ENCODE data around the gene NARF.

The NARF gene

GRCh38 chr17:82434216-82434565 lies 24.4 kb upstream of the NARF start:
- no peak for DNase-seq

GRCh38 chr17:82435103-82435502 lies 23.4 kb upstream of the NARF start:
- DNase-seq, result no peak

- DNase-seq, result no peak
These were observed 22.6 kb upstream of the NARF start for GRCh38 chr17:82435601-82436583.

GRCh38 chr17:82436601-82437324 lies 21.8 kb upstream of the NARF start:
- DNase-seq, result no peak

GRCh38 chr17:82437325-82437668 lies 21.2 kb upstream of the NARF start:
- DNase-seq, result no peak

GRCh38 chr17:82438401-82439193 lies 19.9 kb upstream of the NARF start:
- no peak for DNase-seq

GRCh38 chr17:82439194-82439828 lies 19.2 kb upstream of the NARF start:
- no peak for DNase-seq

GRCh38 chr17:82439829-82440365 lies 18.6 kb upstream of the NARF start:
- DNase-seq, result no peak

GRCh38 chr17:82440469-82440981 lies 18.0 kb upstream of the NARF start:
- DNase-seq, result no peak

- DNase-seq, result no peak
These were observed 17.4 kb upstream of the NARF start for GRCh38 chr17:82440991-82441627.

GRCh38 chr17:82441691-82442487 lies 16.7 kb upstream of the NARF start:
- no peak for DNase-seq

- DNase-seq, result no peak
These were observed 15.7 kb upstream of the NARF start for GRCh38 chr17:82442643-82443464.

GRCh38 chr17:82443465-82444283 lies 14.9 kb upstream of the NARF start:
- DNase-seq, result no peak

GRCh38 chr17:82444284-82444893 lies 14.2 kb upstream of the NARF start:
- DNase-seq, result no peak

GRCh38 chr17:82444941-82445521 lies 13.5 kb upstream of the NARF start:
- no peak for DNase-seq

GRCh38 chr17:82445542-82445941 lies 13.0 kb upstream of the NARF start:
- DNase-seq, result no peak

GRCh38 chr17:82446124-82446523 lies 12.4 kb upstream of the NARF start:
- no peak for DNase-seq

GRCh38 chr17:82446649-82447048 lies 11.9 kb upstream of the NARF start:
- no peak for DNase-seq

Data from activated CD4-positive, alpha-beta T cell treated with anti-CD3 and anti-CD28 coated beads, Interleukin-2, Interleukin-6, amounts not matched to agents 100 ng/mL and 50 ng/mL, durations not matched to agents 16 hours and 8 hours (primary cell).